ENCODE data around the gene BCL6B.
"Not testable (repeated sequence)": the region's sequence is repeated elsewhere in the genome, so short reads cannot be mapped to it uniquely, and the experiment has no call there.

BCL6B gene

GRCh38 chr17:7029659-7030058 lies 6.8 kb downstream of the BCL6B start:
- DNase-seq, result no peak

GRCh38 chr17:7034955-7035590 lies 12.2 kb downstream of the BCL6B start:
- DNase-seq, result no peak

GRCh38 chr17:7035591-7036368 lies 12.9 kb downstream of the BCL6B start, which contains the start of gene SLC16A13:
TSS of gene SLC16A13 (plus strand) at chr17:7036015. CDS start at chr17:7036383, 368 bp downstream.
- peak; percentile 90 to 91 for DNase-seq

- DNase-seq, result no peak
Measured at GRCh38 chr17:7038025-7038862, 15.4 kb downstream of the BCL6B start.

GRCh38 chr17:7039832-7040231 lies 17.0 kb downstream of the BCL6B start:
- DNase-seq, result no peak

GRCh38 chr17:7041607-7042500 lies 19.0 kb downstream of the BCL6B start:
- DNase-seq, result no peak

GRCh38 chr17:7042501-7043181 lies 19.8 kb downstream of the BCL6B start:
- DNase-seq, result no peak

GRCh38 chr17:7043182-7043496 lies 20.3 kb downstream of the BCL6B start:
- DNase-seq, result no peak

- peak; percentile 40 to 54 for DNase-seq
Measured at GRCh38 chr17:7043497-7044198, 20.8 kb downstream of the BCL6B start, which contains the start of gene SLC16A11. TSS of gene SLC16A11 (minus strand) at chr17:7044092. CDS start at chr17:7043513, 579 bp downstream.

- peak; percentile 27 to 60 for DNase-seq
Measured at GRCh38 chr17:7045492-7046126, 22.8 kb downstream of the BCL6B start.

- no peak for DNase-seq
Measured at GRCh38 chr17:7046127-7046724, 23.4 kb downstream of the BCL6B start.

GRCh38 chr17:7046725-7047397 lies 24.0 kb downstream of the BCL6B start:
- DNase-seq, result not testable (repeated sequence)

GRCh38 chr17:7047566-7047965 lies 24.7 kb downstream of the BCL6B start:
- DNase-seq, result no peak

GRCh38 chr17:7048968-7049367 lies 26.1 kb downstream of the BCL6B start:
- DNase-seq, result no peak

GRCh38 chr17:7050583-7050982 lies 27.7 kb downstream of the BCL6B start:
- not testable (repeated sequence) for DNase-seq

- no peak for DNase-seq
Measured at GRCh38 chr17:7056386-7056785, 33.5 kb downstream of the BCL6B start.

- DNase-seq, result no peak
Measured at GRCh38 chr17:7058831-7059447, 36.1 kb downstream of the BCL6B start.

GRCh38 chr17:7060165-7060891 lies 37.5 kb downstream of the BCL6B start:
- no peak for DNase-seq

Measured in NCI-H1930 (cell line).